Upper lobe of left lung (tissue), 6 donors: ENCODE results near the gene DYNLRB2. TPM values are rescaled to one million over a fixed set of nuclear protein-coding genes. Genes with fewer than 3 reads are reported as not detected.
A peak's percentile ranks its signal among the peaks of the same experiment; 100 is the strongest.

Experiments
- ATAC-seq, 2 donors: fragments of 200-7000 bp; cut with Tn5 transposase; one replicate each; pipeline ENCODE4 v1.9.1; 2022; ENCODE audit warnings: mild to moderate bottlenecking in 2 of 2, moderate library complexity in 2 of 2; ENCODE audit not compliant: low FRiP score in 2 of 2
- DNase-seq, 2 donors: peaks; one replicate each; pipeline ENCODE4 v3.0.0-alpha.2; 2019 to 2020
- H3K27ac ChIP-seq, 4 donors: fragments of 200-600 bp; sonication (generic); one replicate each; pipeline ENCODE4 v1.5.1; 2016 to 2019
- H3K27me3 ChIP-seq, 4 donors: fragments of 200-600 bp; sonication (generic); one replicate each; pipeline ENCODE4 v1.5.1; 2017 to 2019
- H3K36me3 ChIP-seq, 4 donors: fragments of 200-600 bp; sonication (generic); one replicate each; pipeline ENCODE4 v1.5.1; 2016 to 2019
- H3K4me1 ChIP-seq, 4 donors: fragments of 200-600 bp; sonication (generic); one replicate each; pipeline ENCODE4 v1.5.1; 2018 to 2019
- H3K4me3 ChIP-seq, 4 donors: fragments of 200-600 bp; sonication (generic); one replicate each; pipeline ENCODE4 v1.5.1; 2017 to 2019; ENCODE audit warnings: mild to moderate bottlenecking in 2 of 4, moderate library complexity in 1 of 4
- H3K9me3 ChIP-seq, 4 donors: fragments of 200-600 bp; sonication (generic); one replicate each; pipeline ENCODE4 v1.5.1; 2018 to 2019
- CTCF ChIP-seq, 6 experiments: fragments of 450-650 bp in 4 of 6; fragments of 200-600 bp in 2 of 6; sonication (generic) in 2 of 6; IDR thresholded peaks; one replicate each; pipeline ENCODE4 v1.5.1; 2016 to 2019; ENCODE audit warnings: antibody characterized with exemption in 6 of 6
- EP300 ChIP-seq, 4 donors: sonication (generic); formaldehyde crosslinking; IDR thresholded peaks; one replicate each; pipeline ENCODE4 v1.5.1; 2017; ENCODE audit warnings: antibody characterized with exemption in 4 of 4, control low read depth in 2 of 4
- POLR2A ChIP-seq, 4 donors: fragments of 450-650 bp; IDR thresholded peaks; one replicate each; pipeline ENCODE4 v1.5.1; 2016 to 2017; ENCODE audit warnings: antibody characterized with exemption in 4 of 4, mild to moderate bottlenecking in 2 of 4
- POLR2AphosphoS5 ChIP-seq, 2 donors: sonication (generic); formaldehyde crosslinking; IDR thresholded peaks; one replicate each; pipeline ENCODE4 v1.5.1; 2017; ENCODE audit warnings: antibody characterized with exemption in 2 of 2
- WGBS, 2 donors: methylation state at CpG; one replicate each; pipeline ENCODE4 v1.1.5; 2017 to 2018; 5-methylcytosine and 5-hydroxymethylcytosine counted together
- total RNA-seq, 6 donors: library from RNA; depleted of rRNA in 4 of 6; stranded (reverse); fragments of >200 nt in 4 of 6; gene quantifications; one replicate each; pipeline versions ENCODE4 v1.1.0 to v1.2.1, GENCODE V29; 2016 to 2021
- donor health status: DM: no; HTN: no; CAD: no; lungs with moderate emphysema.
- donor health status: DM: no; HTN: yes; CAD: no; lungs with severe emphysema.

The DYNLRB2 gene
- total RNA-seq, 6 donors from 2014 or later: 1.1 to 39.3 (median 8.0) TPM

GRCh38 chr16:80530479-80530878 is 10.3 kb upstream of the DYNLRB2 start:
- TF ChIP-seq POLR2A (IDR thresholded peaks at IDR 0.05) (no peak), EP300 (IDR thresholded peaks at IDR 0.05) (no peak), CTCF (IDR thresholded peaks at IDR 0.05) (no peak), POLR2AphosphoS5 (IDR thresholded peaks at IDR 0.05) (no peak)
- Histone ChIP-seq H3K4me3 (no peak overlapping the region), H3K27ac (no peak overlapping the region), H3K27me3 (no peaks in the 10 kb centered on the region), H3K4me1 (peaks cover 0 to 3% (median 0%) of the 10 kb centered on the region in 4 donors), H3K9me3 (no peaks in the 10 kb centered on the region), H3K36me3 (no peaks in the 10 kb centered on the region)
- DNase-seq (no peak), ATAC-seq (no peak)
- 76 to 83% methylated on average over 4 of the region's 4 CpGs for WGBS, 2 donors

- Histone ChIP-seq H3K9me3 (no peaks in the 10 kb centered on the region), H3K27ac (no peak overlapping the region), H3K27me3 (no peaks in the 10 kb centered on the region), H3K4me1 (peaks cover 1 to 12% (median 5%) of the 10 kb centered on the region in 4 donors), H3K4me3 (no peak overlapping the region), H3K36me3 (no peaks in the 10 kb centered on the region)
- ATAC-seq (no peak), DNase-seq (no peak)
- WGBS, 2 donors: 57 to 58% methylated on average over 2 of the region's 2 CpGs
- TF ChIP-seq CTCF (IDR thresholded peaks at IDR 0.05): no peak
- TF ChIP-seq POLR2AphosphoS5 (IDR thresholded peaks at IDR 0.05): no peak
- no peak for TF ChIP-seq EP300 (IDR thresholded peaks at IDR 0.05)
- TF ChIP-seq POLR2A (IDR thresholded peaks at IDR 0.05): no peak
Measured at GRCh38 chr16:80536238-80536637, 4.6 kb upstream of the DYNLRB2 start.

- no peaks in the 10 kb centered on the region for H3K36me3 ChIP-seq
- H3K27me3 ChIP-seq: no peaks in the 10 kb centered on the region
- H3K27ac ChIP-seq: peak overlapping the region; percentile 54 to 82 (median 70)
- ATAC-seq (no peak), DNase-seq (no peak)
- TF ChIP-seq CTCF (IDR thresholded peaks at IDR 0.05): no peak
- no peak for TF ChIP-seq EP300 (IDR thresholded peaks at IDR 0.05)
- TF ChIP-seq POLR2A (IDR thresholded peaks at IDR 0.05): no peak
- TF ChIP-seq POLR2AphosphoS5 (IDR thresholded peaks at IDR 0.05): no peak
- H3K4me1 ChIP-seq: peaks cover 3 to 12% (median 7%) of the 10 kb centered on the region in 4 donors
- H3K9me3 ChIP-seq: no peaks in the 10 kb centered on the region
- H3K4me3 ChIP-seq: peak overlapping the region in 3 of 4 donors; percentile 58 to 78 (median 69)
- 30 to 40% methylated on average over 6 of the region's 6 CpGs for WGBS, 2 donors
Measured at GRCh38 chr16:80541306-80541694, 507 bp downstream of the DYNLRB2 start.

- Histone ChIP-seq H3K27me3 (no peaks in the 10 kb centered on the region), H3K36me3 (no peaks in the 10 kb centered on the region), H3K9me3 (no peaks in the 10 kb centered on the region), H3K27ac (no peak overlapping the region), H3K4me3 (no peak overlapping the region), H3K4me1 (peaks cover 3 to 12% (median 7%) of the 10 kb centered on the region in 4 donors)
- ATAC-seq (no peak), DNase-seq (no peak)
- TF ChIP-seq CTCF (IDR thresholded peaks at IDR 0.05): no peak
- no peak for TF ChIP-seq POLR2A (IDR thresholded peaks at IDR 0.05)
- TF ChIP-seq EP300 (IDR thresholded peaks at IDR 0.05): no peak
- no peak for TF ChIP-seq POLR2AphosphoS5 (IDR thresholded peaks at IDR 0.05)
- 85% methylated on average over 2 of the region's 2 CpGs for WGBS, 2 donors
Measured at GRCh38 chr16:80543162-80543561, 2.4 kb downstream of the DYNLRB2 start.

GRCh38 chr16:80544326-80544725 is 3.5 kb downstream of the DYNLRB2 start:
- DNase-seq (no peak), ATAC-seq (no peak)
- Histone ChIP-seq H3K4me1 (peaks cover 3 to 12% (median 7%) of the 10 kb centered on the region in 4 donors), H3K27ac (no peak overlapping the region), H3K9me3 (no peaks in the 10 kb centered on the region), H3K36me3 (no peaks in the 10 kb centered on the region), H3K27me3 (no peaks in the 10 kb centered on the region), H3K4me3 (no peak overlapping the region)
- WGBS, 2 donors: 76 to 87% methylated on average over 6 of the region's 6 CpGs
- no peak for TF ChIP-seq POLR2A (IDR thresholded peaks at IDR 0.05)
- no peak for TF ChIP-seq CTCF (IDR thresholded peaks at IDR 0.05)
- TF ChIP-seq POLR2AphosphoS5 (IDR thresholded peaks at IDR 0.05): no peak
